ENCODE results near the gene PTGIS.

The PTGIS gene

GRCh38 chr20:49529470-49529869 is 38.5 kb downstream of the PTGIS start:
- DNase-seq (ENCODE audit: low read depth) = no peak

DNA sequence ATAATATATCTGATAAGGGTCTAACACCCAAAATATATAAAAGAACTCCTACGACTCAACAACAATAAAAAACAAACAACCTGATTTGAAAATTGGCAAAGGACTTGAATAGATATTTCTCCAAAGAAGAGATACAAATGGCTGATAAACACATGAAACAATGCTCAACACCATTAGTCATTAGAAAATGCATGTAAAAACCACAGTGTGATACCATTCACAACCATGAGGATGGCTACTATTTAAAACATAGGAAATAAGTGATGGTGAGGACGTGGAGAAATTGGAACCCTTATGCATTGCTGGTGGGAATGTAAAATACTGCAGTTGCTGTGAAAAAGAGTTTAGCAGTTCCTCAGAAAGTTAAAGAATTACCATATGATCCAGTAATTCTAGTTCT is 41.4 kb downstream of the PTGIS start:
- DNase-seq (ENCODE audit: low read depth) = no peak

GRCh38 chr20:49526056-49526455 is 41.9 kb downstream of the PTGIS start:
- no peak for DNase-seq (ENCODE audit: low read depth)

DNA sequence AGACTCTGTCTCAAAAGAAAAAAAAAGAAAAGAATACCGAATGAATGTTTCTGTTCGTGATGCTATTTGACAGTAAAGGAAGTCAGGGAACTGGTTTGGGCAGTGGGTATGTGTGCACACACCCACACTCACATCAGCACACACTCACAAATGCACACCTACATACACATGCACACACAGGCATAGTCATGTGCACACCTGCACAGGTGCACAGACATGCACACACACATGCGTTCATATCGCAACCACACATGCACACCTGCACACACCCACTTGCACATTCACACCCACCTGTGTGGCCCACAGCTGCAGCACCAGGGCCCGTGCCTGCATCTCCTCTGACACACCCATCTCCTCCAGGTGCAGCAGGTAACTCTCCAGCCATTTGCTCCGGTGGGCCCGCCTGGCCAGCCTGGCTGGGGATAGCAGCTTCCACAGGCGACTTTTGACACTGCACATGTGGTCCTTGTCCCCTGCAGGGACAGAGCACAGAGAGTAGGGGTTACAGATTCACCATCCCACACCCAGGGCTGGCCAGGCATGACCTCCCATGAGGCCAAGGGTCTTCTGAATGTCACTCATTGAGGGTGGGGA is 44.1 kb downstream of the PTGIS start:
- DNase-seq (ENCODE audit: low read depth) = no peak

DNA sequence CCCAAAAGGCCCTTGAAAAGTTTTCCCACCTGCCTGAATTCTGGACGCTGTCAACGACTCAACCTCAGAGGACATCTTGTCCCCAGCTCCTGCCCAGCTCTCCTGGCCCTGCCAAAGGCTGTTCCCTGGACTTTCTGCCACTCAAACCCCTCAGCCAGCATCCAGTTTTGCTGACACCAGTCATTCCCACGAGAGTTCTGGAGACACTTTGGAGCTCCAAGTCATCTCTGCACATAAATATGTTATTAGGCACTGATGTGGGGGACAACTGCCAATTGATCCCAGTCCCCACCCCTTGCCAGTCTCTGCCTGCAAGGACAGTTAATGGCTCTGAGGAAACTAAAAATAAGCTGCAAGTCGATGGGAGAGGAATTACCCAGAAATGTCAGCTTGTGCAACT is 46.6 kb downstream of the PTGIS start:
- DNase-seq (ENCODE audit: low read depth) = no peak

DNA sequence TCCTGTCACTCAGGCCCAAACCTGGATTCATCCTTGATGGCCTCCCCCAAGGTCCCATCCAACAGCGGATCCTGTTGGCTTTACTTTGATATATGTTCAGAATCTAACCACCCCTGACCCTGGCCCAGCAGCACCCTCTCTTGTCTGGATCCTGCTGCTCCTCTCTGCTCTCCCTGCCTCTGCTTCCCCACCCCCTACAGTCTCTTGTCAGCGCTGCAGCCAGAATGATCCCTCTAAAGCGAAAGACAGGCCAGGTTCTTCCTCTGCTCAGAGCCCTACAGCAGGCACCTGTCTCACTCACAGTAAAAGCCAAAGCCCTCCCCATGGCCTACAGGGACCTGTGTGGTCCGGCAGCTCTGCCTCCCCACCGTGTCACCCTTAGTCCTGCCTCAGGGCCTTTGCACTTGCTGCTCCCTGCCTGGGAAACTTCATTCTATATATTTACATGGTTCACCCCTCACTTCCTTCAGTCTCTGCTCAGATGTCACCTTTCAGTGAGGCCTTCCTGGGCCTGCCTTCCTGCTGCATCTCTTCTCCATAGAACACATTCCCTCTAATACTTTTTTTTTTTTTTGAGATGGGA is 48.1 kb downstream of the PTGIS start:
- no peak for DNase-seq (ENCODE audit: low read depth)

GRCh38 chr20:49519212-49519712 is 48.7 kb downstream of the PTGIS start:
- DNase-seq (ENCODE audit: low read depth) = no peak

DNA sequence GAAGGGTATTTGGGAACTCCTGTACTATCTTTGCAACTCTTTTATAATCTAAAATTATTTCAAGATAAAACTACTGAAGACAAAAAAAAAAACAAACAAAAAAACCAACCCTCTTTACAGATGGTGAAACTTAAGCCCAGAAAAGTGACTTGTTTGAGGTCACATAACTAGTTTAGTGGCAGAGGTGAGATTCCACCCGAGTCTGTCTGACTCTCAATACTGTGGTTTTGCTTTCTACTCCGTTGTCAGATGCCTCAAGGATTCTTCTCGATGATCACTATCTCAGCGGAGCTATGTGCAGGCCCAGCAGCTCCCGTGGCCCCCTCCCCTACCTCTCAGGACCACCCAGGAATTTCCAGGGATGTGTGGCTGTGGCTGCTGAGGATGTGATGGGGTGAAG is 49.4 kb downstream of the PTGIS start:
- DNase-seq (ENCODE audit: low read depth) = no peak

GRCh38 chr20:49517805-49518100 is 50.2 kb downstream of the PTGIS start:
- DNase-seq (ENCODE audit: low read depth) = no peak

GRCh38 chr20:49516916-49517804 is 50.8 kb downstream of the PTGIS start:
- no peak for DNase-seq (ENCODE audit: low read depth)

- no peak for DNase-seq (ENCODE audit: low read depth)
These were observed 52.4 kb downstream of the PTGIS start for GRCh38 chr20:49515586-49515985.

- DNase-seq (ENCODE audit: low read depth) = no peak
These were observed 54.4 kb downstream of the PTGIS start for GRCh38 chr20:49513517-49513916.

DNA sequence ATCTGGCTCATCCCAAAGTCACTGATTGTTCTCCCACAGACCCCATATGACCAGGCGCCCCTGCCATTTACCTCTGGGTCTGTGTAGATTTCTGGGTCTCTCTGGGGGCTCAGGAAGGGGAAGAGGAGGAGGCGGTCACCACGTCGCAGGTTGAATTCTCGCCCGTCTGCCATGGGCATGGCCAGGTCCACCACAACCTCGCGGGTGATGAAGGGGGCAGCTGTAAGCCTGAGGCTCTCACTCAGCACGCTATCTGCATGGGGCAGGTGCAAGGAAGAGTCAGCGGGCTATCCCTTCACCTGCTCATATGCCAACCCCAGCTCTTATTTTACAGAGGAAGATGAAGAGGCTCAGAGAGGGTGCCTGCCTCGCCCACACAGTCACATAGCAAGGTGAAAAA is 54.9 kb downstream of the PTGIS start:
- DNase-seq (ENCODE audit: low read depth) = no peak

GRCh38 chr20:49511788-49512525 is 56.0 kb downstream of the PTGIS start:
- DNase-seq (ENCODE audit: low read depth) = no peak

- DNase-seq (ENCODE audit: low read depth) = no peak
These were observed 57.3 kb downstream of the PTGIS start for GRCh38 chr20:49510562-49511122.

DNA sequence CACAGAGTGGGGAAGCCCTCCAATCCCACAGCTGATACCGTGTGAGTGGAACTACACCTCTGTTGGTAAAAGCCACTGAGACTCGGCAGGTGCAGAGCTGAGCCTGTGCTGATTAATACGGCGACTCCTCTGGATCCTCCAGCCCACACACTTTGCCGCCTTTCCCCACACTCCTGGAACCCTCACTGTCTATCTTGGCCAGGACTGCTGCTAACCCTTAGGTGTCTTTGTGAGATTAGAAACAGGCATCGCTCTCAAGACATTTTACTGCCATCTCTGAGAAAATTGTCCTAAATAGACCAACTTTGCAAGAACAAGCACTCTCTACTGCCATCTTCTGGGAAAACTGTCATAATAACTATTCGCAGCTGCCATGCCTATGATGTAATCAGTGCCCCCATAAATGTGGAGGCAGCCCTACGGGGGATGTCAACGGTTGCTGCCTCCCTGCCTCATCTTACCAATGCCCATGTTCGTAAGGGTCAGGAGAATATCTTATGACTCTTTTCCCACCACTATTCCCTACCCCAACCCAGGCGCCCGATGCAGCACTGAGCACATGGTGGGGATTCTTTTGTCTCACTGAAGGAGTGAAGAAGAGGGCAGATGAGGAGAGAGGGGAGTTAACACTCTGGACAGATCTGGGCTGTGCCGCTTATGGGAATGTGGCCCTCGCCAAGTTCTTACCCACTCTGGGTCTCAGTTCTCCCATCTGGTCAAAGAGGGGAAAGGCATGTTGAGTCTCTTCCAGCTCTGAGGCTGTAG is 59.3 kb downstream of the PTGIS start:
- DNase-seq (ENCODE audit: low read depth) = no peak

DNA sequence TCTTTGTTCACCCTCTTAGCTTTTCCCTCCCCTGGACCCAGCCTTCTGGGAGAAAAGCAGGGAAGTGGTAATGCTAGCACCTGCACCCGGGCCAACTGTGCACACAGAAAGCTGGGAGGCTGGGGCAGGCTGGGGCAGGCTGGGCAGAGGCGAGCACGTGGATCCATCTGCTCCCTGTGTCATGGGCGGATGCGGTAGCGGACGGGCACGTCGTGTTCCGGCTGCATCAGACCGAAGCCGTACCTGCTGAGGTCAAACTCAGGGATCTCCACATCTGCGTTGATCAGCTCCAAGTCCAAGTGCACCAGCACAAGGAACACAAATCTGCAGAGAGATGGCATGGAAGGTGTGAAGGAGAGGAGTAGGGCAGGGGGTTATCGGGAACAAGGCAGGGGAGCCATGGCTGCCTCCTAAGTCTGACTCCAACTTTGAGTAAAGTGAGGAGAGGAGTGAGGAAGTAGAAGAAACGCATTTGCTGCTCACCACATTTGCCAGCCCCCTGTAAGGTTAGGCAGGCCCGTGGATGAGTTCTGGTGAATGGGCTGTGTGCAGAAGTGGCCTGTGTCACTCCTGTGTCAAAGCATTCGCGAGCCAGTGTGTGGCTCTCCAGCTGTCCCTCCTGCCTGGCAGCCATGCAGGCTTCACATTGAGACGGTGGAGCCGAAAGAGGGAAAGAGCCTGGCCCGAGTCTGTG is 60.0 kb downstream of the PTGIS start:
- DNase-seq (ENCODE audit: low read depth) = no peak

- no peak for DNase-seq (ENCODE audit: low read depth)
These were observed 62.4 kb downstream of the PTGIS start for GRCh38 chr20:49505518-49505917.

DNA sequence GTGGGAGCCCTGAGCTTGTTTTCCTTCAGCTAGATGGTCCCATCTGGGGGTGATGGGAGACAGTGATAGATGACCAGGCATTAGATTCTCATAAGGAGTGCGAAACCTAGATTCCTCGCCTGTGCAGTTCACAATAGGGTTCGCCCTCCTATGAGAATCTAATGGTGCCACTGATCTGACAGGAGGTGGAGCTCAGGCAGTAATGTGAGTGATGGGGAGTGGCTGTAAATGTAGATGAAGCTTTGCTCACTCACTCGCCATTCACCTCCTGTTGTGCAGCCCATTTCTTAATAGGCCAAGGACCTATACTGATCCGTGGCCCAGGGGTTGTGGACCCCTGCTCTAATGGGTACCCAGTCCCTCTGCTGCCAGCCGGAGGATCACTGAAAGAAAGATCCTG is 64.8 kb downstream of the PTGIS start:
- no peak for DNase-seq (ENCODE audit: low read depth)

DNA sequence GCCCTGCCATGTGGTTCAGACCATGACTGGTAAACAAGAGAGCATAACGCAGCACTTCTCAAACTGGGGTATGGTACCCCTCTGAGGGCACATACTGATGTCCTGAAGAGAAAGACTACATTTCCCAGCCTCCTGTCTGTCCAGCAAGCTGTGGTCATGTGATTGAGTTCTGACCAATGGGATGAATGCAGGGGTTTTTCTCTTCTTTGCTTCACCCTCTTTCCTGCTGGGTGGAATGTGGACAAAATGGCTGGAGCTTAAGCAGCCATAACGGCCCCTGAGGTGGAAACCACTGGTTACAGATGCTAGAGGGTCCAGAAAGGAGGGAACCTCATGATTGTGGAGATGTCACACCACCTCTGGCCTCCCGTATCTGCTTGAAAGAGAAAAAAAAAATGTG is 66.0 kb downstream of the PTGIS start:
- no peak for DNase-seq (ENCODE audit: low read depth)

- no peak for DNase-seq (ENCODE audit: low read depth)
These were observed 70.6 kb downstream of the PTGIS start for GRCh38 chr20:49497398-49497669.

Data from stimulated activated CD8-positive, alpha-beta memory T cell treated with anti-CD3 and anti-CD28 coated beads, Interleukin-7, amount 100 ng/mL, for 24 hours (primary cell).